Peyer's patch (tissue), 4 donors: ENCODE measurements around the gene PSMB8.

Experiments
- POLR2A ChIP-seq, 2 donors: fragments of 450-650 bp; IDR thresholded peaks; one replicate each; pipeline ENCODE4 v1.5.1; 2017; ENCODE audit warnings: antibody characterized with exemption in 2 of 2, mild to moderate bottlenecking in 2 of 2, moderate library complexity in 2 of 2
- TF ChIP-seq, protein P1 (sequence below), 6 experiments: fragments of 450-650 bp in 4 of 6; fragments of 200-600 bp in 2 of 6; sonication (generic) in 1 of 6; IDR thresholded peaks; one replicate each; pipeline ENCODE4 v1.5.1; 2017 to 2019; ENCODE audit warnings: antibody characterized with exemption in 6 of 6, mild to moderate bottlenecking in 3 of 6, moderate library complexity in 1 of 6

DNA sequence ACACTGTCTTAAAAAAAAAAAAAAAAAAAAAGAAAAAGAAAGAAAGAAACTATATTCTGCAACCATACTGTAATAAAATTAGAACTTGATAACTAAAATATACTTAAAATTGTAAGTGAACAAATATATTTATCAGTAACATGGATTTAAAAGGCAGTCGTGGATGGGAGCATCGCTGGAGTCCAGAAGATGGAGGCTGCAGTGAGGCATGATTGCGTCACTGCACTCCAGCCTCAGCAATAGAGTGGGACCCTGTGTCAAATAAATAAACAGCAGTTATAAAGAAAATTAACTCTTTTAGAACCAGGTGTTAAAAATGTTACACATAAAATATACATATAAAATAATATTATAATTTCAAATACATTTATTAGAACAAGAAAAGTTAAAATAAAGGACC, 18.9 kb upstream of the PSMB8 start:
- TF ChIP-seq, protein P1, sequence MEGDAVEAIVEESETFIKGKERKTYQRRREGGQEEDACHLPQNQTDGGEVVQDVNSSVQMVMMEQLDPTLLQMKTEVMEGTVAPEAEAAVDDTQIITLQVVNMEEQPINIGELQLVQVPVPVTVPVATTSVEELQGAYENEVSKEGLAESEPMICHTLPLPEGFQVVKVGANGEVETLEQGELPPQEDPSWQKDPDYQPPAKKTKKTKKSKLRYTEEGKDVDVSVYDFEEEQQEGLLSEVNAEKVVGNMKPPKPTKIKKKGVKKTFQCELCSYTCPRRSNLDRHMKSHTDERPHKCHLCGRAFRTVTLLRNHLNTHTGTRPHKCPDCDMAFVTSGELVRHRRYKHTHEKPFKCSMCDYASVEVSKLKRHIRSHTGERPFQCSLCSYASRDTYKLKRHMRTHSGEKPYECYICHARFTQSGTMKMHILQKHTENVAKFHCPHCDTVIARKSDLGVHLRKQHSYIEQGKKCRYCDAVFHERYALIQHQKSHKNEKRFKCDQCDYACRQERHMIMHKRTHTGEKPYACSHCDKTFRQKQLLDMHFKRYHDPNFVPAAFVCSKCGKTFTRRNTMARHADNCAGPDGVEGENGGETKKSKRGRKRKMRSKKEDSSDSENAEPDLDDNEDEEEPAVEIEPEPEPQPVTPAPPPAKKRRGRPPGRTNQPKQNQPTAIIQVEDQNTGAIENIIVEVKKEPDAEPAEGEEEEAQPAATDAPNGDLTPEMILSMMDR (IDR thresholded peaks at IDR 0.05) = no peak
- no peak for TF ChIP-seq POLR2A (IDR thresholded peaks at IDR 0.05)
